Measurements from ENCODE around the gene NR4A1.

Gene NR4A1

DNA sequence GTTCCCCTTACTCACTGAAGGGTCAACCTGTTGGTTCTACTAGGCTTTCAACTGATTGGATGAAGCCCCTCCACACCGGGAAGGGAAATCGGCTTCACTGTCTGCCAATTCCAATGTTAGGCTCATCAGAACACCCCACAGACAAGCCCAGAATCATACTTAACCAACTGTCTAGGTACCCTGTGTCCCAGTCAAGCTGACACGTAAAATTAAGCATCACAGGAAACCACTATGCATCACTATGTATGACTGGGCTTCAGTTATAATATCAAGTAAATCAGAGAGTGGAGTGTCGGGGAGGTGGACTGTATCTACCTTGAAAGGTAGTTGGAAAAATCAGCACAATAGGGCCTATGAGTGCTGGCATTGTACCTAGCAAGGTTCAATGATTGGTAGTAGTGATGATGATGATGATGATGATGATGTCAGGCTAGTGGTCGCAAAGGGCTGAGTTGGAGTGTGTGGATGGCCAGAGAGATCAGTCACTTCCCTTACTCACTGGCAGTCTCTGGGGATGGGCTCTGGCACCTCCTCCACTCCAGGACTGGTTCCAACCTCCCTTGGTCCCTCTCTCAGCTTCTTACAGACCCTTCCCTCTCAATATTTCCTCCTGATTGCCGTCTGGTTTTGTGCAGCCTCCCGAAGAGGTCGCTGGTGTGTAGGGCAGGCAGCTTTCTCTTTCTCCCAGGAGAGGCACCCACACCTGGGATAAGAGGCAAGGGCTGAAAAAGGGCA is 15.3 kb downstream of the NR4A1 start:
- H3K27me3 ChIP-seq (ENCODE audit: control insufficient read depth, insufficient read depth, low read length): no peaks in the 10 kb centered on the region
- no peaks in the 10 kb centered on the region for H3K9me3 ChIP-seq (ENCODE audit: control insufficient read depth, low read depth, low read length)
- H3K4me1 ChIP-seq (ENCODE audit: control insufficient read depth, low read depth, low read length): peaks cover 14% of the 10 kb centered on the region
- no peak overlapping the region for H3K27ac ChIP-seq (ENCODE audit: low read length)
- H3K4me3 ChIP-seq (ENCODE audit: low read length): no peak overlapping the region
- H3K36me3 ChIP-seq (ENCODE audit: control insufficient read depth, low read depth, low read length): no peaks in the 10 kb centered on the region
- H3K9ac ChIP-seq (ENCODE audit: low read length): no peak overlapping the region

DNA sequence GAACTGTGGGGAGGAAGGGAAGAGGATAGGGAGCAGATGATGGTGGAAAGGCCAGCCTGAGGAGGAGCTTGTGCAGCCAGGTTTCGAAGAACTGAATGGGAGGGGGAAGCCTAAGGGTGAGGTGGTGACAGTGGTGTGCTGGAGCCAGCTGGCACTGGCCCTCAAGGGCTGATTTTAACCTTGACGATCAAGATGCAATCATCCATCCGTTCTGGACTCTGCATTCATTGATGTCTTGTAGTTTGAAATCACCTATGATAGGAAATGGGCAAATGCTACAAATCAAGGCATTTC is 15.8 kb downstream of the NR4A1 start:
- Histone ChIP-seq H3K27ac (ENCODE audit: low read length) (no peak overlapping the region), H3K27me3 (ENCODE audit: control insufficient read depth, insufficient read depth, low read length) (no peaks in the 10 kb centered on the region), H3K9ac (ENCODE audit: low read length) (no peak overlapping the region), H3K4me1 (ENCODE audit: control insufficient read depth, low read depth, low read length) (peaks cover 14% of the 10 kb centered on the region), H3K9me3 (ENCODE audit: control insufficient read depth, low read depth, low read length) (no peaks in the 10 kb centered on the region), H3K36me3 (ENCODE audit: control insufficient read depth, low read depth, low read length) (peaks cover 2% of the 10 kb centered on the region), H3K4me3 (ENCODE audit: low read length) (no peak overlapping the region)

DNA sequence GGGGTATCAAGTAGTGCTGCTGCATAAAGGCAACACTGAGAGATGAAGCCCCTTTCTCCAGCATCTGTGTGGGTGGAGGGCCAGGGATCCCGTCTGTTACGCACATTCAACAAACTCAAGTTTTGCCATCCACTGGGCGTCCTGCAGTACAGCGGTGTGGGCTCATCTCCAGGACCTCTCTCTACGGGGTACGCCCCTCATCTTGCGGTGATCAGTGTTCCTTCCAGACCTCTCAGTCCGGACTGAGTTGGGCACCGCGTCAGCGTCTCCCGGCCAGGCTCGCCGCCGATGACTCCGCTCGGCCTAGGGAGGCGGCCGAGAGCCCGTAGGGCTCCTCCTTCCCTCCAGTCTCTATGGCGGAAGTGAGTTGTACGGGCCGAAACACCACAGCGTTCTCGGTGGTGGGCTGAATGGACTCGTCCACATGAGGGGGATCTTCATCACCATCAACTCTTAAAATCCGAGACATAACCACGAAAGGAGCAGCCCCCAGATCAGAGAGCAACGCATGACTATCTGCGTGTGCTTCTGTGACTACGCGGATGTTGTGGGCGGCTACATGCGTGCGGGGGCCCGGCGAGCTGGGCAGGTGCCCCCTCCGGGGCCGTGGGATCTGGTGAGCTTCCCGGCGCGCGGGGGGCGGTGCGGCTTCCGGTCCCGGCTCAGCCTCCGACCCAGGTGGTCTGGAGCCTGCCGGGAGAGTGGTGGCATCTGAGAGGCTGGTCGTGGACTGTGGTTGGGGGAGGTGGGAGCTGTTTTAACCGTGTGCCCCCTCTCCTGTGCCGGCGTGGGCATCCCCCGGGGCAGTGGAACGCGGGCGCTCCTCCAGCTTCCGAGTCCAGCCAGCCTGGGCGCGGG is 18.3 kb downstream of the NR4A1 start, which contains the start of gene ATG101:
Gene ATG101, plus strand, starts transcription at position 652 of the 858 bp plus-strand sequence. CDS start 3,673 bp downstream, outside the sequence.
- Histone ChIP-seq H3K27me3 (ENCODE audit: control insufficient read depth, insufficient read depth, low read length) (no peaks in the 10 kb centered on the region), H3K9ac (ENCODE audit: low read length) (peak within 1 kb of the TSS; percentile 95), H3K27ac (ENCODE audit: low read length) (peak within 1 kb of the TSS; percentile 100), H3K9me3 (ENCODE audit: control insufficient read depth, low read depth, low read length) (no peaks in the 10 kb centered on the region), H3K4me1 (ENCODE audit: control insufficient read depth, low read depth, low read length) (peaks cover 14% of the 10 kb centered on the region), H3K36me3 (ENCODE audit: control insufficient read depth, low read depth, low read length) (peaks cover 24% of the 10 kb centered on the region), H3K4me3 (ENCODE audit: low read length) (peak within 1 kb of the TSS; percentile 97)

DNA sequence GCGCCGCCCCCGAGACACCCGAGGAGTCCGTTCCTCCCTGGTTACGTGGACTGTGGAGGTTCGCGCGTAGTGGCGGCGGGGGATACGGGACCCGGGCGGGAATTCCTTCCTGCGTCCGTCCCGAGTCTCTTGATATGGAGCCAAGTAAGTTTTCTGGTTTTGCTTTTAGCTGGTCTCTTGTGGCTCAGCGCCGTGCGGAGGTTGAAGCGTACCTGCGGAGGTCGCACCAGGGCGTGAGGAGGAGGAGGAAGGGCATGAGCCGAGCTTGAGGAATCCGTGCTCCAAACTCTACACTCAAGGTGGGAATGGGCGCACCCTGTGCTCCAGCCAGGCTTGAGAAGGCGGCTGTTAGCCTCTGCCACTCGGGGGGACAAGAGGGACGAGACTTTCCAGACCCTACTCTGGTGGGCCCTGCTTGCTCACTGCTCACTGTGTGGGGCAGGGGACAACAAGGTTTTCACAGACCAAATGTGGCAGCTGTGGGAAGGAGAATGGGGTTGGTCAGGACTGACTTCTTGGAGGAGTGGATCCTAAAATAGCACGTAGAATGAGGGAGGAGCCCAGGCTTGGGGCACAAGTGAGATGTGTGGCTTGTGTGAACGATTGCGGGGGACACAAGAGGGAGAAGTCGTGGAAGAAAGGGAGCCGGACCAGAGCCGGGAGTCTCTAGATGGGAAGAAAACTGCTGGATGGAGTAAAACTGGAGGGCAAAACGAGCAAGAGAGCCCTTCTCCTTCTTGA is 19.1 kb downstream of the NR4A1 start:
- no peaks in the 10 kb centered on the region for H3K9me3 ChIP-seq (ENCODE audit: control insufficient read depth, low read depth, low read length)
- H3K36me3 ChIP-seq (ENCODE audit: control insufficient read depth, low read depth, low read length): peaks cover 32% of the 10 kb centered on the region
- peak overlapping the region; percentile 95 for H3K9ac ChIP-seq (ENCODE audit: low read length)
- H3K4me1 ChIP-seq (ENCODE audit: control insufficient read depth, low read depth, low read length): peaks cover 14% of the 10 kb centered on the region
- H3K27ac ChIP-seq (ENCODE audit: low read length): peak overlapping the region; percentile 100
- H3K4me3 ChIP-seq (ENCODE audit: low read length): peak overlapping the region; percentile 97
- H3K27me3 ChIP-seq (ENCODE audit: control insufficient read depth, insufficient read depth, low read length): no peaks in the 10 kb centered on the region

DNA sequence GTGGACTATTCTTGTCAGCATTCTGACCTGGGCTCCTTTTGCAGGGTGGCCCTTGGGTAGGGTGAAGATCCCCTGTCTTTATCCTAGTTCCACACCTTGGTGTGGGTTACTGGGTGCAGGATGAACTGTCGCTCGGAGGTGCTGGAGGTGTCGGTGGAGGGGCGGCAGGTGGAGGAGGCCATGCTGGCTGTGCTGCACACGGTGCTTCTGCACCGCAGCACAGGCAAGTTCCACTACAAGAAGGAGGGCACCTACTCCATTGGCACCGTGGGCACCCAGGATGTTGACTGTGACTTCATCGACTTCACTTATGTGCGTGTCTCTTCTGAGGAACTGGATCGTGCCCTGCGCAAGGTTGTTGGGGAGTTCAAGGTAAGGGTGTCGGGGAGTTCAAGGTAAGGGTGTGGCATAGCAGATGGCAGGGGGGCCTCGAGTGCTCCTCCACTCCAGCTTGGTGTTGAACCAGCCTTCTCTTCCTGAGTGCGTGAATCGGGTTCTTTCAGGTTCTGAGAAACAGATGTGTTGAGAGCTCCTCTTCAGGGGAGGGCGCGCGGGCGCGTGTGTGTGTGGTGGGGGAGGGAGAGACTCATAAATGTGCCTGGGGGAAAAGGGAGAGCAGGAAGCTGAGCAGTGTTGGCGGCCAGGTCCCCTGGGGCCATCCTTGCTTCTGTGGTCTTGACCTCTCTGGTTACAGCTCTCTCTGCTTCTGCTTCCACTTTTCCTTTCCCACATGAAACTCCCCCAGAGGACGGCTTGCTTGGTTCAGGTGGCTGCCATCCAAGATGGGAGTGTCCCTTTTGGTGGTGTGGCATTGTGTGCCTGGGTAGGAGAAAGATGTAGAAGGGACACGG is 22.5 kb downstream of the NR4A1 start:
- peaks cover 61% of the 10 kb centered on the region for H3K36me3 ChIP-seq (ENCODE audit: control insufficient read depth, low read depth, low read length)
- no peak overlapping the region for H3K27ac ChIP-seq (ENCODE audit: low read length)
- H3K4me1 ChIP-seq (ENCODE audit: control insufficient read depth, low read depth, low read length): peaks cover 14% of the 10 kb centered on the region
- no peaks in the 10 kb centered on the region for H3K9me3 ChIP-seq (ENCODE audit: control insufficient read depth, low read depth, low read length)
- no peak overlapping the region for H3K4me3 ChIP-seq (ENCODE audit: low read length)
- no peak overlapping the region for H3K9ac ChIP-seq (ENCODE audit: low read length)
- H3K27me3 ChIP-seq (ENCODE audit: control insufficient read depth, insufficient read depth, low read length): no peaks in the 10 kb centered on the region

DNA sequence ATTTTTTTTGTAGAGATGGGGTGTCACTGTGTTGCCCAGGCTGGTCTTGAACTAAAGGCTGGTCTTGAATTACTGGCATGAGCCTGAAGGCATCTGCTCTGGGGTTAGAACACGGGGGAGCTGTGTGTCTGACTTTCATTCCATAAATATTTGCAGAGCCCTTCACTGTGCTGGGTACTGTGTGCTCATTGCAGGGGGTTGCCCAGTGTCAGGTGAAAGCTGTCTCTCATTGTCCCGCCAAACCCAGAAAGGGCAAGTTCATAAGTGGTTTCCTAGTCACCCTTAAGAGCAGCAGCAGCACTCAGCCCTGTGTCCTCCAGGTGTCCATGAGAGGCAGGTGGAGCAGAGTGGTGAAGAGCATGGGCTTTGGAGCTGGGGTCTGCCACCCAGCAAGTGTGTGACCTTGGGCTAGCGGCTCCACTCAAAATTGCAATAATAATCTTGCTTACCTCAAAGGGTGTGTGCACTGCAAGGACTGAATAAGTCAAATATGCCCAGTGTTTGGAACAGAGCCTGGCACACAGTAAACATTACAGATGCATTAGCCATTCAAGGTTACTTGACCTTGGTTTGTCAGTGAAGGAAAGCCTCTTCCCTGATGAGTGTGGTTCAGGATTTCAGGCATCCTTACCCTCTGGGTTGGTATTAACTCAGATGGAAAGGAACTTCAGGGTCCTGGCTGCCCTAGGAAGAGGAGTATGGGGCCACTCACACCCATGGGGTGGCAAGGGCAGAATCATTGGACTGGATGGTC is 23.9 kb downstream of the NR4A1 start:
- Histone ChIP-seq H3K27ac (ENCODE audit: low read length) (no peak overlapping the region), H3K4me1 (ENCODE audit: control insufficient read depth, low read depth, low read length) (peaks cover 9% of the 10 kb centered on the region), H3K9me3 (ENCODE audit: control insufficient read depth, low read depth, low read length) (no peaks in the 10 kb centered on the region), H3K9ac (ENCODE audit: low read length) (no peak overlapping the region), H3K36me3 (ENCODE audit: control insufficient read depth, low read depth, low read length) (peaks cover 66% of the 10 kb centered on the region), H3K27me3 (ENCODE audit: control insufficient read depth, insufficient read depth, low read length) (no peaks in the 10 kb centered on the region), H3K4me3 (ENCODE audit: low read length) (no peak overlapping the region)

DNA sequence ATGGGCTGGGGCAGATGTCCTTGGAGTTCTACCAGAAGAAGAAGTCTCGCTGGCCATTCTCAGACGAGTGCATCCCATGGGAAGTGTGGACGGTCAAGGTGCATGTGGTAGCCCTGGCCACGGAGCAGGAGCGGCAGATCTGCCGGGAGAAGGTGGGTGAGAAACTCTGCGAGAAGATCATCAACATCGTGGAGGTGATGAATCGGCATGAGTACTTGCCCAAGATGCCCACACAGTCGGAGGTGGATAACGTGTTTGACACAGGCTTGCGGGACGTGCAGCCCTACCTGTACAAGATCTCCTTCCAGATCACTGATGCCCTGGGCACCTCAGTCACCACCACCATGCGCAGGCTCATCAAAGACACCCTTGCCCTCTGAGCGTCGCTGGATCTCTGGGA is 25.6 kb downstream of the NR4A1 start:
- no peak overlapping the region for H3K9ac ChIP-seq (ENCODE audit: low read length)
- peaks cover 4% of the 10 kb centered on the region for H3K4me1 ChIP-seq (ENCODE audit: control insufficient read depth, low read depth, low read length)
- no peak overlapping the region for H3K27ac ChIP-seq (ENCODE audit: low read length)
- H3K9me3 ChIP-seq (ENCODE audit: control insufficient read depth, low read depth, low read length): no peaks in the 10 kb centered on the region
- H3K4me3 ChIP-seq (ENCODE audit: low read length): no peak overlapping the region
- peaks cover 65% of the 10 kb centered on the region for H3K36me3 ChIP-seq (ENCODE audit: control insufficient read depth, low read depth, low read length)
- no peaks in the 10 kb centered on the region for H3K27me3 ChIP-seq (ENCODE audit: control insufficient read depth, insufficient read depth, low read length)

DNA sequence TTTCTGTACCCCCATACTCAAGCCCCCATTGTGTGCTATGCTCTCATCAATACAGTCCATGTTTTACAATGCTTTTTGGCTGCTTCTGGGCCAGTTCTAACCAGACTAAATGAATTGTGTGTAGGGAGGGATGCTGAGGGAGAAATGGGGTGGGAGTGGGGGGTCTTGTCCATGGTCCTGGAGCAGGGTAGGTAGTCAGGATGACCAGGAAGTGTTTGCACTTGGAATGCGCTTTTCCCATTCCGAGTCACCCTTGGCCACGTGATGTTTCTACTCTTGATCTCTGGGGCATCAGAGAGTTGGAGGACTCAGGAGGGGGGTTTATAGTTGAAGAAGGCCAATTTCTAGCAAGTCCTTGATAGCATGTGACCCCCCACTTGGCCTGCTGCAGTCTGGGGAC is 27.0 kb downstream of the NR4A1 start:
- Histone ChIP-seq H3K4me3 (ENCODE audit: low read length) (no peak overlapping the region), H3K27me3 (ENCODE audit: control insufficient read depth, insufficient read depth, low read length) (no peaks in the 10 kb centered on the region), H3K9me3 (ENCODE audit: control insufficient read depth, low read depth, low read length) (no peaks in the 10 kb centered on the region), H3K9ac (ENCODE audit: low read length) (no peak overlapping the region), H3K36me3 (ENCODE audit: control insufficient read depth, low read depth, low read length) (peaks cover 54% of the 10 kb centered on the region), H3K27ac (ENCODE audit: low read length) (no peak overlapping the region), H3K4me1 (ENCODE audit: control insufficient read depth, low read depth, low read length) (peaks cover 9% of the 10 kb centered on the region)

DNA sequence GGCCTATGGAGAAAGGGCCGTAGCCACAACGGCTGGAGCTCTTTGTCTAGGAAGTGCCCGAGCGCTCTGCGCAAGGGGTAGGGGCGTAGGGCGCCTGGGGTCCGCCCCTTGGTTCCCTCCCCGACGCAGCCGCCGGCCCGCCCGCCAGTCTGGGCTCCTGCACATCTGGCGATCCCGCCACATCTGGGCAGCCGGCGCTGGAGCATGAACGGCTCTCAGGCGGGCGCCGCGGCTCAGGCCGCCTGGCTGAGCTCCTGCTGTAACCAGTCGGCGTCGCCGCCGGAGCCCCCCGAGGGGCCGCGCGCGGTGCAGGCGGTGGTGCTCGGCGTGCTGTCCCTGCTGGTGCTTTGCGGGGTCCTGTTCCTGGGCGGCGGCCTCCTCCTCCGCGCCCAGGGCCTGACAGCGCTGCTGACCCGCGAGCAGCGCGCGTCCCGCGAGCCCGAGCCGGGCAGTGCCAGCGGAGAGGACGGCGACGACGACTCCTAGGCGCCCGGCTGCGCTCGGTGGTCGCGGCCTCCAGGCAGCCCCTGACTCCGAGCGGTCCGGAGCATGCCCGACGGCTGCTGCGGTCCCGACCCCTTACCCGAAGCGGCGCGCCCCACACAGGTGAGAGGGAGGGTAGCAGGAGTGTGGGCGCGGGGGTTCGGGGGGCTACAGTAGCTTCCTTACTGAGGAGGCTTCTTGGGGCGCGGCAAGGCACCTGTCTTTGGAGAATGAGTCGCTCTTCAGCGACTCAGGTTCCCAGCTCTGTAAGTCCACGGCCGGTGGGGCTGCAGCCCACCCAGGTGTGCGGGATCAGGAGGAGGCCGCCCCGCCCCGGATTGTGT is 28.5 kb downstream of the NR4A1 start, which contains the start of gene SMIM41:
Gene SMIM41, plus strand, starts transcription at position 129 of the 827 bp plus-strand sequence. Its CDS starts 76 bp downstream, at position 205.
- H3K4me1 ChIP-seq (ENCODE audit: control insufficient read depth, low read depth, low read length): peaks cover 9% of the 10 kb centered on the region
- no peak within 1 kb of the TSS for H3K27ac ChIP-seq (ENCODE audit: low read length)
- no peak within 1 kb of the TSS for H3K4me3 ChIP-seq (ENCODE audit: low read length)
- H3K27me3 ChIP-seq (ENCODE audit: control insufficient read depth, insufficient read depth, low read length): no peaks in the 10 kb centered on the region
- H3K9ac ChIP-seq (ENCODE audit: low read length): no peak within 1 kb of the TSS
- no peaks in the 10 kb centered on the region for H3K9me3 ChIP-seq (ENCODE audit: control insufficient read depth, low read depth, low read length)
- peaks cover 40% of the 10 kb centered on the region for H3K36me3 ChIP-seq (ENCODE audit: control insufficient read depth, low read depth, low read length)

All from iPS-18a (cell line).